Adrenal gland (tissue), 5 donors: ENCODE results near the gene CNOT6.
"Not testable (repeated sequence)": the region's sequence is repeated elsewhere in the genome, so short reads cannot be mapped to it uniquely, and the experiment has no call there.

Experiments
- CTCF ChIP-seq, 6 experiments: fragments of 450-650 bp in 4 of 6; fragments of 200-600 bp in 2 of 6; sonication (generic) in 1 of 6; IDR thresholded peaks; 1 replicate in 5 of 6; 2 replicates in 1 of 6; pipeline versions ENCODE4 v1.5.1 to v1.8.0; 2016 to 2021; ENCODE audit warnings: antibody characterized with exemption in 6 of 6, mild to moderate bottlenecking in 2 of 6, moderate library complexity in 1 of 6
- POLR2A ChIP-seq, 2 donors: fragments of 450-650 bp; IDR thresholded peaks; one replicate each; pipeline ENCODE4 v1.6.1; 2017; ENCODE audit warnings: antibody characterized with exemption in 2 of 2, mild to moderate bottlenecking in 2 of 2, moderate library complexity in 1 of 2
- donor health status: DM: no; HTN: no; CAD: no.

- TF ChIP-seq CTCF, POLR2A (IDR thresholded peaks at IDR 0.05): not testable (repeated sequence)
Observed at GRCh38 chr5:180475969-180476524, 18.1 kb upstream of the CNOT6 start.
